Measurements from ENCODE around the gene EVL.

DNA sequence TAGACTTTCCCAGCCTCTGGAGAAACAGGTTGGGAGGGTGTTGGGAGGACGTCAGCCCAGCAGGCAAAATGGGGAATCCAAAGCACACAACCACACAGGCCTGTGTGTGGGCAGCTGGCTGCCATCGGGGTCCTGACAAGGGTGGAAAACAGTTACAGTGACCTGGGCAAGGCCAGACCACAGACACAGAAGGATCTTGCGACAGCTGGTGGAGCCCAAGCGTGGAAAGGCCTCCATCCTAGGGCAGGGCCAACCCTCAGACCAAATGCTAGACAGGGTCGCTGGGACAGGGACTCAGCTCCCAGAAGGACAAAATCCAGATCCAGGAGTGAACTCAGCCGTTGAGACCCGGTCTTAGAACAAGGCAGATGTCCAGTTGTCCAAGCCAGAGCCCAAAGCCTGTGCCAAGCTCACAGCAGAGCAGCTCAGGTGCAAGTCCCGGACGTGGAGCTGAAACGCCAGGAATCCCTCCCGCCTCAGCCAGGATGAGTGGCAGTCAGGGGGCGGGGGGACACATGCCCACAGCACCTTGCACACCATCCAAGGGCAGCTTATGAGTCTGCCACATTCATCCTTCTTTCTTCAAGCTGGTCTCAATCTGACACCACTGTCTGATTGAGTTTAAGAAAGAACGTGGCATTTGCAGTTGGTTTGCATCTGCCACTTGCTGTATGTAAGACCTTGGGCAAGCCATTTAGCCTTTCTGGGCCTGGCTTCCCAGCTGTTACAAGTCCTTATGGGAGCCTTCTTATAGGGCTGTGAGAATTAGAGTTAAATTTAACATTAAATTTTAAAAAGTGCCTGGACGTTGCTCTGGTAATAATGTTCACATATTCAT, 56.6 kb downstream of the EVL start:
- TF ChIP-seq, protein P1, sequence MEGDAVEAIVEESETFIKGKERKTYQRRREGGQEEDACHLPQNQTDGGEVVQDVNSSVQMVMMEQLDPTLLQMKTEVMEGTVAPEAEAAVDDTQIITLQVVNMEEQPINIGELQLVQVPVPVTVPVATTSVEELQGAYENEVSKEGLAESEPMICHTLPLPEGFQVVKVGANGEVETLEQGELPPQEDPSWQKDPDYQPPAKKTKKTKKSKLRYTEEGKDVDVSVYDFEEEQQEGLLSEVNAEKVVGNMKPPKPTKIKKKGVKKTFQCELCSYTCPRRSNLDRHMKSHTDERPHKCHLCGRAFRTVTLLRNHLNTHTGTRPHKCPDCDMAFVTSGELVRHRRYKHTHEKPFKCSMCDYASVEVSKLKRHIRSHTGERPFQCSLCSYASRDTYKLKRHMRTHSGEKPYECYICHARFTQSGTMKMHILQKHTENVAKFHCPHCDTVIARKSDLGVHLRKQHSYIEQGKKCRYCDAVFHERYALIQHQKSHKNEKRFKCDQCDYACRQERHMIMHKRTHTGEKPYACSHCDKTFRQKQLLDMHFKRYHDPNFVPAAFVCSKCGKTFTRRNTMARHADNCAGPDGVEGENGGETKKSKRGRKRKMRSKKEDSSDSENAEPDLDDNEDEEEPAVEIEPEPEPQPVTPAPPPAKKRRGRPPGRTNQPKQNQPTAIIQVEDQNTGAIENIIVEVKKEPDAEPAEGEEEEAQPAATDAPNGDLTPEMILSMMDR (conservative IDR thresholded peaks at IDR 0.05 in 1 of 2, IDR thresholded peaks at IDR 0.05 in 1 of 2; ENCODE audit: low read depth in 1 of 2, low read length in 2 of 2), result no peak
- no peak for TF ChIP-seq EZH2 (IDR thresholded peaks at IDR 0.05; ENCODE audit: low read length, missing control alignments)

Data from fibroblast of lung (primary cell).